Jurkat, Clone E6-1 (cell line): Measurements from ENCODE around the gene ZFHX3.
A peak's percentile ranks its signal among the peaks of the same experiment; 100 is the strongest.

Experiments used
- DNase-seq: peaks from one replicate; pipeline ENCODE4 v3.0.0-alpha.2; 2011; ENCODE audit warnings: low read depth, low spot score
- H3K4me3 ChIP-seq: 2 replicates; pipeline ENCODE4 v1.5.1; 2011; ENCODE audit warnings: mild to moderate bottlenecking, low read length, control low read depth, moderate library complexity

The ZFHX3 gene

DNA sequence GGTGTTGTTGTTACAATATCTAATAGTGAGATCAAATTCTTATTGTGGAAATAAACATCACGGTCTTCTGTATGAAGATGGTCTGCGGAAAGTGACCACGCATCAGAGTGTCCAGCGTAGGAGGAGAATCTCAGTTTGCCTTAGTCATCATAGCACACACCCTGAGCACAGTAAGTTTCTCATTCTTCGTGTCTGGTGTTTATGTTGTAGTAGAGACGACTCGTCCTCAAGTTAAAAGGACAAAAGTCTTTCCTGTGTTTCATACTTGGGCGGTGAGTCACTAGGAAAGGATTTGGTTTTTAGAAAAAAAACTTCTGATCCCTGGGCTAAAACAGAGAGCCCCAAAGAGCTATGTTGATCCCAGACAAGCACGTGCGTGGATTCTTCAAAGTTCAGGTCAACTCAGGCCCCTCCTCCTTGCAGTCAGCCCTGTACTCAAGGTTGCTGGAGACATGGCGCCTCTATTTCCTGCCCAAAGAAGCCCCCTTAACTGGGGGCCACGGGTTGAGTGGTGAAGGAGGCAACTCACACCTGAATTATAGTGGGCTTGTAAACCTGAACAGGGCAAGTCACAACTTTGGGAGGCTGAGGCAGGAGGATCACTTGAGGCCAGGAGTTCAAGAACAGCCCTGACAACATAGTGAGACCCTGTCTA is 170.4 kb downstream of the ZFHX3 start:
- no peak overlapping the region for H3K4me3 ChIP-seq
- no peak for DNase-seq

DNA sequence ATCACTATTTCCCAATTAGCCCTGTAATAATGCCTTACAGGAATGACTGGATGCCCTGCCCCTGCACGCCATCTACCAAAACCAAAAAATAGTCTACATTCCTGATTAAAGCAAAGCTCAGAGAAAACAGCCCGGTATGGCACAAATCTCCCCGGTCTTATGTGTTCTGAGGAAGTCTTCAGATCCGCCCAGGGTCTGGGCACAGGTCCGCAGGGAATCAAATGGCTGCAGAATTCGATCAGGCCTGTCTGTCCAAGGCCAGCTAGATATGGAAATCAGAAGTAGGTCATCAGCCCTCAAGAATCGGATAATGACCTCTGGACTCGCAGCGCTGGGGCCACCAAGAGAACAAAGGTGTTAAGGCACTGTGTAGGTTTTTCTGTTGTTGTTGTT is 171.0 kb downstream of the ZFHX3 start:
- no peak overlapping the region for H3K4me3 ChIP-seq
- DNase-seq, result no peak

- peak; percentile 70 for DNase-seq
- H3K4me3 ChIP-seq, result no peak overlapping the region
Observed at GRCh38 chr16:72876221-72876620, 171.7 kb downstream of the ZFHX3 start.

DNA sequence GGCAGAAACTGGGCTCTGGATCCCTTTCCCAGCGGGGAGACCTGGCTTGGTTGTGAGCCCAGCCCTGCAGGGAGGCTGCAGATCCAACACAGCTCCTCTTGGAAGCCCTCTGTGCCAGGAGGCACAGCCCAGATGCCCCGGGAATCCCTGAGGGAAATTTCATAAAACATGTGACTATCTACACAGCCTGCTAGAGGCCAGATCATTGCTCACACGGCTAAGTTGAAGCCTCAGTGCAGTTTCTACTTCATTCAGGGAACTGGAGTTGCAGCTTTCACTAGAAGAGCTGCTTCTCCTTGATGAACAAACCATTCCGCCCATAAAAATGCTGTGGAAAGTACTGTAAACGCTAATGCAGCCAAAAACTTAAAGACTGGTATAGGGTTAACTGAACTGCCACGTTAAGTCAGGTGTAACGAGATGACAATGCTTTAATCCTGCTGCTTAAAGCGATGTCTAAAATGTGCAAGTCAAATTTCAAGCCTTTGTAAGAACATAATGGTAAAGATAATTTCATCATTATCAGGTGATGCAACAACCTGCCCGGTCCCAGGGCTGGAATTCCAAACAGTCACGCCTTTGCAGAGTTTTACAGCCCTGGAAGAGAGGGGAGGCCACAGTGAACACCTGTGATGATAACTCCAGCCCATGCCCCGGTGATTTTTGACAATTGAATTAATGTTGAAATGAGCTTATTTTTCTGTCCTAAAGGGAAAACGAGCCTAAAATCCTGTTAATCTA is 172.5 kb downstream of the ZFHX3 start:
- no peak overlapping the region for H3K4me3 ChIP-seq
- DNase-seq, result no peak

DNA sequence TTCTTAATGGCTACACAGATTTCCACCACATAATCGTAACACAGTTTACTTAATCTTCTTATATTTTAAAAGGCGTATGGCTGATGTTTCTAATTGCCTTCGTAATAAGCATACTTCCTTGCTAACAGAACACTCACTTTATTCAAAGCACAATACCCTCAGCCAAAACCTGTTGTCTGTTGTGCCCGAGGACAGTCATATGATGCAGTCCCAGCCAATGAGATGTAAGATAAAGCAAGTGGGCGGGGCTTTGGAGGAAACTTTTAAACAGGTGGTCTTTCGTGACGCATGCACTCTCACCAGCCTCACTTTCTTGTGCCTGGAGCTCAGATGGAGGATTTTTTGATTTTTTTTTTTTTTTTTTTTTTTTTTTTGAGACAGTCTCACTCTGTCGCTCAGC is 174.1 kb downstream of the ZFHX3 start:
- no peak for DNase-seq
- H3K4me3 ChIP-seq, result no peak overlapping the region

- no peak overlapping the region for H3K4me3 ChIP-seq
- no peak for DNase-seq
Observed at GRCh38 chr16:72873044-72873443, 174.9 kb downstream of the ZFHX3 start.

GRCh38 chr16:72865835-72866234 is 182.1 kb downstream of the ZFHX3 start:
- DNase-seq, result no peak
- H3K4me3 ChIP-seq, result no peak overlapping the region

DNA sequence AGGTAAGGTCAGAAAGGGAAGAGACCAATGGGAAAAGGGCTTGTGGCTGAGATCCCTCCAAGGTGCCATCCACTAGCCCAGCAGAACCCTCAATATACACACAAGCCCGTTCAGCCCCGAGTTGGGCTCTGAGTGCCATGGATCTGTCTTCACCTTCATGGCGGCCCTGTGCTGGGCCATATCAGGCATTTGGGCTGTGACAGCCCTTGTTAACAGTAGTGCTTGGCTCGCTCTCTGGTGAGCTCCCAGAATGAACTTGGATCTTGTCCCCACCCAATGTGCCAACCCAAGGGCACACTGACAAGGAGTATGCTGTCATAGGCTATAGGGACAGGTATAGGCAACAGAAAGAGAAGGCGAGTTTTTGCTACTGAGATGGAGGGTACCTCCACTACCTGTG is 182.7 kb downstream of the ZFHX3 start:
- H3K4me3 ChIP-seq, result no peak overlapping the region
- DNase-seq, result no peak

DNA sequence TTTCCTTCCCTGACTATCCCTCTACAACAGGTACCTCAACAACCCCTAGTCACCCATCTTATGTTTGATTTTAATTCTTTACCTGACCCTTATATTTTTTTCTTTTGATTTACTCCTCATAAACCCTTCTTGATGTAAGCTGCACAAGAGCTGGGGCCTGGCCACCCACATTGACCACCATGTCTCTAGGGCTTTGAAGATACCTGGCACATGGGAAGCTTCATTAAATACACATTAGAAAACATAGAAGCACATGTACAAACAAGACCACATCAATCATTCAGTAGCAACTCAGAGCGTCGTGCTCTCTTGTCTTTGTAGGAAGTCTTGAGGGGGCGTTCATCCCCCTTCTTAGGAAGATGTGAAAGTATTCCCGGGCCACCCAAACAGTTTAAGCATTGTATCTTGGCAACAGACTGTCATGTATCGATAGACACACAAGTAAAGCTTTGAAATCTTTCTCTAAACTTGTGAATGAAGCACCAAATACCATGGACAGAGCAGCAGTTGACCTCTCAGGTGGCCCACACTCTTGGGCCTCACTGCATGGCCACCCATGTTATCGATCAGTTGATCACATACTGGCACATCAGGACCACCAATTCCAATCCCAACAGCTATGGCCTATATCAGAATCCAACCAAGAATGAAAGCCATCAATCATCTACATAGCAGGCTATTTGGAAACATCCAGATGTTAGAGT is 183.6 kb downstream of the ZFHX3 start:
- H3K4me3 ChIP-seq, result no peak overlapping the region
- DNase-seq, result no peak

DNA sequence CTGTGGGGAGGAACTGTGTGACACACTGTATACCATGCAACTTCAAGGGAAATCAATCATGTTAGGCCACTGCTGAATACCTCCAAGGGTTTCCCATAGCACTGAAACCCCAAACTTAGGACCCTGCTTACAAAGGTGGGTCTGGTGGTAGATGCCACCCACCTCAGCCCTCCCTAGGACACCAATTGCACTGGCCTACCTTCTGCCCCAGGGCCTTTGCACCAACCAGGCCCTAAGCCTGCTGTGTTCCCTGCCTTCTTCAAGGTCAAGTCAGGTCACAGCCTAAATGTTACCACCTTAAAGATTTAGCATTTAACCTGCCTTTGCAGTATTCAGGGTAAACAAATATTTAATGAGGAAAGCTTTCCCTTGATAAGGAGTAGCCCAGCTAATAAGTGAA is 185.8 kb downstream of the ZFHX3 start:
- DNase-seq, result no peak
- H3K4me3 ChIP-seq, result no peak overlapping the region

DNA sequence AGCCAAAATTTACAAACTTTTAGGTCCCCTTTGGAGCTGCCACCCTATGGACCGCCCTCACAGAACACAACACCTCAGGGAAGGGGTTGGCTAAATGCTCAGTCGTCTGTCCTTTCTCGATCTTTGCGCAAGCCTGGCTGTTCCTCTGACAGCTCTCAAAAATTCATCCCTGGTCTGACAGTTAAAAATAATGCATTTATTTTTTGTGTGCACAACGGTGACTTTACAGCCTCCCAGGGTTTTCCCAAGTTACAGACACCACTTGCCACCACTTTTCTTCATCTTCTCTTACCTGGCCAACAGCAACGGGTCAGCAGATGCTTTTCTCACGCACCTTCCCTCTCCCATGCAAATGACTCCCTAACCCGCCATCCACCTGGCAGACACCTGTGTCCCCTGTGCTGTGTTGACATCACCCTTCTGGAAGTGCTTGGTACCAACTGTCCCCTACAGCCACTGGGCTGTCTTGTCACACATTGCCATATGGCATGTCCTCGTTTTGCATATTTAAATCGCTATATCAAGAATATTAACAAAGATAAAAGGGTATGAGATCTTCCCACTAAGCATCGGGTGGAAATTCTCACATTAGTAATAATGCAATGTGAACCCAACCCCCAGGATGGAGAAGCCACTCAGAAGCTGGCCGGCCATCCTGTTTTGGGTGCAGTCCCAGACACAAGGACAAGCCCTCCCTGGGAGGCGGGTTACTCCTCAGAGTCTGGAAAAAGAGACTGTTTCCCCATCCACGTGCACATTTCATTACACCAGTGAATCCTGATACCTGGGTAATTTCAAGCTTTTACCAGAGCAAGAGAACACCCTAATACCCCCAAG is 187.0 kb downstream of the ZFHX3 start:
- H3K4me3 ChIP-seq, result no peak overlapping the region
- no peak for DNase-seq

DNA sequence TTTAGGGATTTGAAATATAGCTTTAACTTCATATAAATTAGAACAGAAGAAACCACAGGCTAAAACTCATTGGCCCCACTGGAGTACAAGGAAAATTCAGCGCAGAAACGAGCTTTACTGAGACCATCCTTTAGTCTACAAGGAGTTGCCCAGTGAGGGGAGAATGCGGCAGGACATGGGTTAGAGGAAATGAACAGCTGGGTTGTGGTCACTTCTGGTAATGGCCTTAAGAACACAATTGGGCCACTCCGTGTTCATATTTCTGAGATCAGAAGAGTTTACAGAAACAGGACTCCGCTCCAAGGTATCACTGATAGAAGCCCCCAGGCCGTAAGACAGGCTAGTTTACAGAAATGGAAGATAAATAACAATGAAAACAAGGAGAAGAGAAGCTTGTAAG is 188.3 kb downstream of the ZFHX3 start:
- DNase-seq, result no peak
- H3K4me3 ChIP-seq, result no peak overlapping the region

GRCh38 chr16:72858665-72859493 is 189.0 kb downstream of the ZFHX3 start:
- no peak overlapping the region for H3K4me3 ChIP-seq
- no peak for DNase-seq

DNA sequence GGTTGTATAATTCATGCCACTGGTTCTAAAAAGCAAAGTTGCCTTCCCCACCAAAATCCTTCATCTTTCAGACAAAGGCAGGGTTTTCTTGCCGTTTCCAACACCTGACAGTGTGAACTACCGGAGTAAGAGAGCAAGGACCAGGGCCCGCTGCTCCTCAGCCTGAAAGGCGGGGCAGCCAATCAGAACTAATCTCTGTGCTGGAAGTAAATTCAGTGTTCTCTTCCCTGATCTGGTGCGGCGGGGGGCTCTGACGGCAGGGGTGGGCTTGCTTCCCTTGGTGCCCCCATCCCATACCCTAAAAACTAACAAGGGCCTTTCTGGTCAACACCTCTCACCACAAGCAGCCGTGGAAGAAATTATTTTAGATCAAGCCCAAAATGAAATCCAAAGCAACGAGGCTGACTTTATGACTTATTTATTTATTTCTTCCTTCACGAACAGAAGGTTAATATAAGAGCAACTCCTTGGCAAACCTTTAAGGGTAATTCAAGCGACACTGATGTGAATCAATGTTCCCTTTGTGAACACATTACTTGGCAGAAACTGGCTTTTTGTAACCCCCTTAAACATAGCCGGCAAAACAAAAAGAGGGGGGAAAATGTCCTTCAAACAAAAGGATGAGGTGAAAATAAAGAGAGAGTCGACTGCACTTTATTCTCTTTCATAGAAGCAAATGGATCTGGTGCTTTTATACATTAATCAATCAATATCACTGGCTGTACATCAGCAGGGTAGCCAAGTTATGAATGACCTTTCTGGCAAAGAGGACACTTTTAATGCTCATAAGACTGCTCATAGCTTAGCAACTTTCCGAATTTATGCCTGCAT is 189.9 kb downstream of the ZFHX3 start:
- no peak overlapping the region for H3K4me3 ChIP-seq
- DNase-seq, result no peak

- DNase-seq, result no peak
- H3K4me3 ChIP-seq, result no peak overlapping the region
Observed at GRCh38 chr16:72856797-72857196, 191.1 kb downstream of the ZFHX3 start.

GRCh38 chr16:72854267-72854959 is 193.5 kb downstream of the ZFHX3 start:
- no peak for DNase-seq
- H3K4me3 ChIP-seq, result no peak overlapping the region

DNA sequence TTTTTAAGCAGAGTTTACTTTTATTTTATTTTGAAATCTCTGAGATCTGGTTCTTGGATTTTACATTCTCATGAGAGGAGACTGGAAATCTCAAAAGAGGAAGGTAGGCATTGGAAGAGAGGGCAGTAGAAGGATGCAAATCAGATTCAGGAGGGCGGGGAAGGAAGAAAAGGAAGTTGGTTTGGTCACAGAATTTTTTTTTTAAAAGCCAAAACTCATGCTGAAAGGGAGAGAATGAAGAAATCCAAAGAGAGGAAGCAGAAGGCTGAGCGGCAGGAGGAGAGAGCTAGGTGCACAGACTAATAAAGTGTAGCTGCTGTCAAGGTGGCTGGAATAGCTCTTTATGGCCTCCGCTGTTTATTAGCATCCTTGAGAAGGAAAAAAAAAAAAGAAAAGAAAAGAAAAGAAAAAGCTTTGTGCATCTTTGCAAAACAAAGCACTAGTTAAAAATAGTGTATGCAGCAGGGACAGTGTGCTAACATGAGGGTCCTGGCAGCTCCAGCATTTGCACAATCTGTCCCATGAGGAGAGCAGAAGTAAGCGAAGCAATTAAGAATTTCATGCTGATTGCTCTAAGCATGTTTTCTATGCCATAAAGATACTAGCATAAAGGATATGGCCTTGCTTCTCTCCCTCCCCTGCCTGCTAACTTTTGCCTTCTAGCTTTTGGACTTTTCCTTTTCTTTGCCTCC is 194.2 kb downstream of the ZFHX3 start:
- no peak for DNase-seq
- no peak overlapping the region for H3K4me3 ChIP-seq
